ENCODE data around the gene CST4.

DNA sequence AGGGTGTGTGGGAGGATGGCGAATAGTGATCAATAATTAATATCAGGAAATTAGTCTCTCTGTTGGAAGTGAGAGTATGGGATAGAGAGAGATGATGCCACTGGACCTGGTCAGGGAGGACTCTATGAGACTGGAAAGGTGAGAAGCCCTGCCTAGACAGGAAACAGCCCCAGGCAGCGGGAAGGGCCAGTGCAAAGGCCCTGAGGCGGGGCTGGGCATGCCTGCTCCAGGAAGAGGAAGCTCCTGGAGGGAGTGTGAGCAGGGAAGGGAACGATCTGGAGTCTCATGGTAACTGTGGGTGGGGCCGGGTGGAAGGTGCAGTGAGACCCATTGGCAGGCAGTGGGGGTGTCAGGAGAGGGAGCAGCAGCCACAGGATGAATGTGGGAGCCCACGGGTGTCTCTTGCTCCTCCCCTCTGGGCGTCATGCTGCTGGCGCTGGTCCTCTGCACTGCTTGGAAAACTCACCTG, 49.3 kb downstream of the CST4 start:
- TF ChIP-seq, protein P1, sequence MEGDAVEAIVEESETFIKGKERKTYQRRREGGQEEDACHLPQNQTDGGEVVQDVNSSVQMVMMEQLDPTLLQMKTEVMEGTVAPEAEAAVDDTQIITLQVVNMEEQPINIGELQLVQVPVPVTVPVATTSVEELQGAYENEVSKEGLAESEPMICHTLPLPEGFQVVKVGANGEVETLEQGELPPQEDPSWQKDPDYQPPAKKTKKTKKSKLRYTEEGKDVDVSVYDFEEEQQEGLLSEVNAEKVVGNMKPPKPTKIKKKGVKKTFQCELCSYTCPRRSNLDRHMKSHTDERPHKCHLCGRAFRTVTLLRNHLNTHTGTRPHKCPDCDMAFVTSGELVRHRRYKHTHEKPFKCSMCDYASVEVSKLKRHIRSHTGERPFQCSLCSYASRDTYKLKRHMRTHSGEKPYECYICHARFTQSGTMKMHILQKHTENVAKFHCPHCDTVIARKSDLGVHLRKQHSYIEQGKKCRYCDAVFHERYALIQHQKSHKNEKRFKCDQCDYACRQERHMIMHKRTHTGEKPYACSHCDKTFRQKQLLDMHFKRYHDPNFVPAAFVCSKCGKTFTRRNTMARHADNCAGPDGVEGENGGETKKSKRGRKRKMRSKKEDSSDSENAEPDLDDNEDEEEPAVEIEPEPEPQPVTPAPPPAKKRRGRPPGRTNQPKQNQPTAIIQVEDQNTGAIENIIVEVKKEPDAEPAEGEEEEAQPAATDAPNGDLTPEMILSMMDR (IDR thresholded peaks at IDR 0.05; ENCODE audit: poor library complexity) = no peak
- TF ChIP-seq EZH2 (IDR thresholded peaks at IDR 0.05; ENCODE audit: borderline replicate concordance) = no peak

All from hepatocyte (in vitro differentiated cells).